Left renal pelvis (tissue), 4 donors: ENCODE measurements around the gene ACSS1. TPM values are rescaled to one million over a fixed set of nuclear protein-coding genes. Genes with fewer than 3 reads are reported as not detected.
"Not testable (repeated sequence)": the region's sequence is repeated elsewhere in the genome, so short reads cannot be mapped to it uniquely, and the experiment has no call there.

Experiments used
- DNase-seq, 4 donors: peaks; one replicate each; pipeline ENCODE4 v3.0.0-alpha.2; 2013; ENCODE audit warnings: low read depth in 4 of 4, low spot score in 3 of 4
- polyA plus RNA-seq, 4 donors: library from polyadenylated mRNA; unstranded; fragments of 120-200 nt; gene quantifications; one replicate each; pipeline ENCODE4 v1.2.1, GENCODE V29; 2013; ENCODE audit not compliant: insufficient read length in 4 of 4

The ACSS1 gene
- polyA plus RNA-seq, 4 donors: 14.8 to 34.6 (median 29.8) TPM

- DNase-seq: no peak
These were observed 42.0 kb downstream of the ACSS1 start for GRCh38 chr20:25015986-25016385.

GRCh38 chr20:25014816-25015215 is 43.1 kb downstream of the ACSS1 start:
- DNase-seq: no peak

GRCh38 chr20:25013478-25014380 is 44.2 kb downstream of the ACSS1 start:
- no peak for DNase-seq

- no peak for DNase-seq
These were observed 45.2 kb downstream of the ACSS1 start for GRCh38 chr20:25012616-25013189.

GRCh38 chr20:25011831-25012241 is 46.1 kb downstream of the ACSS1 start:
- no peak for DNase-seq

GRCh38 chr20:25011261-25011660 is 46.7 kb downstream of the ACSS1 start:
- no peak for DNase-seq

GRCh38 chr20:25009218-25010145 is 48.5 kb downstream of the ACSS1 start:
- DNase-seq: no peak

- DNase-seq: no peak
These were observed 49.3 kb downstream of the ACSS1 start for GRCh38 chr20:25008388-25009217.

GRCh38 chr20:25007491-25008305 is 50.2 kb downstream of the ACSS1 start:
- DNase-seq: no peak

GRCh38 chr20:25006431-25007167 is 51.3 kb downstream of the ACSS1 start:
- no peak for DNase-seq

GRCh38 chr20:25005661-25006060 is 52.3 kb downstream of the ACSS1 start:
- no peak for DNase-seq

GRCh38 chr20:25005220-25005619 is 52.7 kb downstream of the ACSS1 start:
- no peak for DNase-seq

- no peak for DNase-seq
These were observed 54.9 kb downstream of the ACSS1 start for GRCh38 chr20:25003002-25003401.

- DNase-seq: not testable (repeated sequence)
These were observed 56.6 kb downstream of the ACSS1 start for GRCh38 chr20:25001323-25001722.

- no peak for DNase-seq
These were observed 57.6 kb downstream of the ACSS1 start for GRCh38 chr20:25000268-25000801.

GRCh38 chr20:24999568-24999967 is 58.4 kb downstream of the ACSS1 start:
- DNase-seq: no peak

- DNase-seq: no peak
These were observed 59.1 kb downstream of the ACSS1 start for GRCh38 chr20:24998631-24999445.
